Right lobe of liver (tissue), 6 donors: ENCODE measurements around the gene DTNA. TPM values are rescaled to one million over a fixed set of nuclear protein-coding genes. Genes with fewer than 3 reads are reported as not detected.

Experiments used
- ATAC-seq, 4 donors: fragments of 200-7000 bp; cut with Tn5 transposase; one replicate each; pipeline ENCODE4 v1.9.1; 2020; ENCODE audit warnings: mild to moderate bottlenecking in 4 of 4, moderate library complexity in 4 of 4
- DNase-seq, 3 donors: peaks; one replicate each; pipeline ENCODE4 v3.0.0-alpha.2; 2020
- H3K27ac ChIP-seq, 3 donors: fragments of 200-600 bp; one replicate each; pipeline ENCODE4 v1.8.0; 2022
- H3K27me3 ChIP-seq, 2 donors: fragments of 200-600 bp; one replicate each; pipeline ENCODE4 v1.8.0; 2022
- H3K36me3 ChIP-seq, 4 donors: fragments of 200-600 bp; sonication (generic) in 1 of 4; one replicate each; pipeline versions ENCODE4 v1.5.1 to v1.8.0; 2017 to 2022; ENCODE audit warnings: control low read depth in 1 of 4
- H3K4me1 ChIP-seq, 4 donors: fragments of 200-600 bp; sonication (generic) in 1 of 4; one replicate each; pipeline versions ENCODE4 v1.5.1 to v1.8.0; 2017 to 2022; ENCODE audit warnings: control low read depth in 1 of 4
- H3K4me3 ChIP-seq, 3 donors: fragments of 200-600 bp; one replicate each; pipeline ENCODE4 v1.8.0; 2022
- H3K9me3 ChIP-seq, 4 donors: fragments of 200-600 bp; sonication (generic) in 1 of 4; one replicate each; pipeline versions ENCODE4 v1.5.1 to v1.8.0; 2017 to 2022; ENCODE audit warnings: control low read depth in 1 of 4
- CTCF ChIP-seq, 4 donors: fragments of 200-600 bp in 3 of 4; fragments of 450-650 bp in 1 of 4; IDR thresholded peaks; one replicate each; pipeline versions ENCODE4 v1.5.1 to v1.8.0; 2016 to 2022; ENCODE audit warnings: antibody characterized with exemption in 4 of 4, mild to moderate bottlenecking in 2 of 4
- POLR2A ChIP-seq: fragments of 450-650 bp; IDR thresholded peaks from one replicate; pipeline ENCODE4 v1.6.1; 2017; ENCODE audit warnings: antibody characterized with exemption, mild to moderate bottlenecking
- WGBS: methylation state at CpG from one replicate; pipeline ENCODE4 v1.1.6; 2018; ENCODE audit warnings: low coverage, low lambda C conversion rate; ENCODE audit not compliant: insufficient coverage; ENCODE audit errors: missing lambda C conversion rate; 5-methylcytosine and 5-hydroxymethylcytosine counted together
- intact Hi-C, 2 donors: fragments of 100-400 bp; cut with DNase I; formaldehyde crosslinking; loops; one replicate each; pipeline versions ENCODE4 v1.11.2 to v1.14.1; 2022
- total RNA-seq, 6 experiments: library from RNA; depleted of rRNA in 2 of 6; stranded (reverse); fragments of >200 nt in 2 of 6; fragmentation: NEBNext Ultra II Directional in 3 of 6; extraction: Animal tissue kit (Norgen Biotek cat#: 25700) in 3 of 6; gene quantifications; one replicate each; pipeline versions ENCODE4 v1.1.0 to v1.2.4, GENCODE V29; 2016 to 2023
- donor health status: DM: no; HTN: yes; CAD: no.
- donor health status: DM: no; HTN: no; CAD: no.
- donor health status: DM: no; HTN: no; CAD: no.
- donor health status: DM: no; HTN: yes; CAD: no.
- donor health status: DM: no; HTN: yes; CAD: no.

The DTNA gene
- total RNA-seq, 6 experiments from 2014 or later = 0.90 to 29.4 (median 13.7) TPM

GRCh38 chr18:34738175-34738894, 28.2 kb downstream of the DTNA start:
- ATAC-seq = peak in 1 of 4 donors; percentile 28

GRCh38 chr18:34740101-34740500, 30.0 kb downstream of the DTNA start:
- H3K36me3 ChIP-seq = no peaks in the 10 kb centered on the region
- H3K4me1 ChIP-seq = no peaks in the 10 kb centered on the region
- H3K27me3 ChIP-seq = no peaks in the 10 kb centered on the region
- DNase-seq (no peak), ATAC-seq (no peak)
- no peak overlapping the region for H3K27ac ChIP-seq
- intact Hi-C loops = no loop called here
- no peak overlapping the region for H3K4me3 ChIP-seq
- H3K9me3 ChIP-seq = no peaks in the 10 kb centered on the region
- WGBS = 58% methylated on average over 1 of the region's 1 CpG
- TF ChIP-seq POLR2A (no peak), CTCF (IDR thresholded peaks at IDR 0.05) (no peak)

More at GRCh38 chr18:34738175-34738894, 28.2 kb downstream of the DTNA start:
- H3K4me1 ChIP-seq = no peaks in the 10 kb centered on the region
- intact Hi-C loops = no loop called here
- H3K9me3 ChIP-seq = no peaks in the 10 kb centered on the region
- H3K36me3 ChIP-seq = no peaks in the 10 kb centered on the region
- no peak overlapping the region for H3K4me3 ChIP-seq
- no peak overlapping the region for H3K27ac ChIP-seq
- H3K27me3 ChIP-seq = no peaks in the 10 kb centered on the region
- 74% methylated on average over 9 of the region's 9 CpGs for WGBS
- no peak for TF ChIP-seq CTCF (IDR thresholded peaks at IDR 0.05)
- no peak for TF ChIP-seq POLR2A
- no peak for DNase-seq

GRCh38 chr18:34740724-34741123, 30.6 kb downstream of the DTNA start:
- Histone ChIP-seq H3K27me3 (no peaks in the 10 kb centered on the region), H3K9me3 (no peaks in the 10 kb centered on the region), H3K36me3 (no peaks in the 10 kb centered on the region), H3K4me3 (no peak overlapping the region), H3K4me1 (no peaks in the 10 kb centered on the region), H3K27ac (no peak overlapping the region)
- no peak for ATAC-seq
- DNase-seq = no peak
- intact Hi-C loops = no loop called here
- 74% methylated on average over 3 of the region's 3 CpGs for WGBS
- TF ChIP-seq CTCF (IDR thresholded peaks at IDR 0.05) (no peak), POLR2A (no peak)

GRCh38 chr18:34741401-34741800, 31.3 kb downstream of the DTNA start:
- Histone ChIP-seq H3K27me3 (no peaks in the 10 kb centered on the region), H3K36me3 (no peaks in the 10 kb centered on the region), H3K27ac (no peak overlapping the region), H3K4me3 (no peak overlapping the region), H3K9me3 (no peaks in the 10 kb centered on the region), H3K4me1 (no peaks in the 10 kb centered on the region)
- TF ChIP-seq CTCF (IDR thresholded peaks at IDR 0.05) (no peak), POLR2A (no peak)
- 54% methylated on average over 1 of the region's 1 CpG for WGBS
- no peak for DNase-seq
- intact Hi-C loops = no loop called here
- no peak for ATAC-seq
